GM23338 (cell line): ENCODE results near the gene RECQL. TPM values are rescaled to one million over a fixed set of nuclear protein-coding genes. Genes with fewer than 3 reads are reported as not detected.

Experiments
- ATAC-seq: fragments of 200-7000 bp; cut with Tn5 transposase; 3 replicates; pipeline ENCODE4 v1.9.1; 2020
- DNase-seq: peaks from one replicate; pipeline ENCODE4 v3.0.0-alpha.2; 2015; ENCODE audit warnings: low spot score
- H2AFZ ChIP-seq: fragments of 200-600 bp; sonication (generic); 2 replicates; pipeline ENCODE4 v1.8.0; 2016; ENCODE audit warnings: antibody characterized with exemption, mild to moderate bottlenecking, moderate library complexity
- H3F3A ChIP-seq: fragments of 200-600 bp; sonication (generic); replicated peaks from 2 replicates; pipeline ENCODE4 v1.8.0; 2017; ENCODE audit warnings: antibody characterized with exemption, mixed run types, low read depth
- H3K27ac ChIP-seq: fragments of 200-600 bp; sonication (generic); 2 replicates; pipeline ENCODE4 v1.6.1; 2016; ENCODE audit warnings: low read depth
- H3K27me3 ChIP-seq: fragments of 200-600 bp; sonication (generic); 2 replicates; pipeline ENCODE4 v1.8.0; 2016; ENCODE audit warnings: mild to moderate bottlenecking, mixed run types, moderate library complexity; ENCODE audit not compliant: insufficient read depth
- H3K36me3 ChIP-seq: fragments of 200-600 bp; sonication (generic); 2 replicates; pipeline ENCODE4 v1.8.0; 2016; ENCODE audit warnings: mild to moderate bottlenecking; ENCODE audit not compliant: insufficient read depth
- H3K4me1 ChIP-seq: fragments of 200-600 bp; sonication (generic); 2 replicates; pipeline ENCODE4 v1.8.0; 2016; ENCODE audit warnings: mild to moderate bottlenecking, moderate library complexity; ENCODE audit not compliant: insufficient read depth
- H3K4me2 ChIP-seq: fragments of 200-600 bp; sonication (generic); 2 replicates; pipeline ENCODE4 v1.7.1; 2017; ENCODE audit warnings: mixed run types
- H3K4me3 ChIP-seq: fragments of 200-600 bp; sonication (generic); 2 replicates; pipeline ENCODE4 v1.6.1; 2016; ENCODE audit warnings: mixed run types
- H3K79me2 ChIP-seq: fragments of 200-600 bp; sonication (generic); replicated peaks from 2 replicates; pipeline ENCODE4 v1.8.0; 2017; ENCODE audit warnings: mild to moderate bottlenecking; ENCODE audit not compliant: insufficient read depth
- H3K9me2 ChIP-seq: fragments of 200-600 bp; sonication (generic); 2 replicates; pipeline ENCODE4 v1.8.0; 2017; ENCODE audit not compliant: insufficient read depth
- H4K20me1 ChIP-seq: fragments of 200-600 bp; sonication (generic); replicated peaks from 2 replicates; pipeline ENCODE4 v1.8.0; 2017; ENCODE audit warnings: mild to moderate bottlenecking; ENCODE audit not compliant: insufficient read depth
- H3K27ac Mint-ChIP-seq: 2 replicates; pipeline ENCODE4 v1.8.0; 2020; ENCODE audit warnings: inconsistent platforms, mild to moderate bottlenecking, moderate library complexity, mixed read lengths
- H3K27me3 Mint-ChIP-seq: 3 replicates; pipeline ENCODE4 v1.8.0; 2022; ENCODE audit warnings: low read depth, mild to moderate bottlenecking, moderate library complexity, mixed read lengths, inconsistent platforms; ENCODE audit not compliant: insufficient read depth, poor library complexity
- H3K36me3 Mint-ChIP-seq: 3 replicates; pipeline ENCODE4 v1.8.0; 2021; ENCODE audit warnings: low read depth, mild to moderate bottlenecking, inconsistent platforms, moderate library complexity, mixed read lengths
- H3K4me1 Mint-ChIP-seq: 3 replicates; pipeline ENCODE4 v1.8.0; 2020; ENCODE audit warnings: mild to moderate bottlenecking, inconsistent platforms, mixed read lengths
- H3K4me3 Mint-ChIP-seq: 3 replicates; pipeline ENCODE4 v1.8.0; 2021; ENCODE audit warnings: moderate library complexity, mild to moderate bottlenecking, inconsistent platforms, mixed read lengths
- H3K9me3 Mint-ChIP-seq: 3 replicates; pipeline ENCODE4 v1.8.0; 2020; ENCODE audit warnings: moderate library complexity, mild to moderate bottlenecking, inconsistent platforms, mixed read lengths
- JUNB ChIP-seq: IDR thresholded peaks from one replicate; pipeline ENCODE4 v1.6.1; 2016; ENCODE audit warnings: antibody characterized with exemption; ENCODE audit not compliant: unreplicated experiment
- NANOG ChIP-seq: IDR thresholded peaks from 2 replicates; pipeline ENCODE4 v1.6.1; 2016; ENCODE audit warnings: antibody characterized with exemption, borderline replicate concordance
- REST ChIP-seq: IDR thresholded peaks from one replicate; pipeline ENCODE4 v1.6.1; 2018; ENCODE audit warnings: antibody characterized with exemption; ENCODE audit not compliant: unreplicated experiment
- STAT1 ChIP-seq: IDR thresholded peaks from one replicate; pipeline ENCODE4 v1.6.1; 2016; ENCODE audit warnings: antibody characterized with exemption; ENCODE audit not compliant: unreplicated experiment
- ZNF462 ChIP-seq: fragments of 250-450 bp; sonication (Bioruptor Pico); IDR thresholded peaks from 2 replicates; pipeline ENCODE4 v1.5.0; 2020; ENCODE audit warnings: mild to moderate bottlenecking, moderate library complexity
- polyA plus RNA-seq: library from polyadenylated mRNA; unstranded; fragments of >200 nt; fragmentation: Nextera tagmentation; extraction: Ambion mirVana; gene quantifications from 2 replicates; pipeline ENCODE4 v1.2.1, GENCODE V29; 2016
- total RNA-seq: library from RNA; depleted of rRNA; stranded (reverse); fragments of >200 nt; shearing (Covaris generic); gene quantifications from 2 replicates; pipeline ENCODE4 v1.2.3, GENCODE V29; 2014

RECQL gene
- total and polyA plus RNA-seq, 2 experiments from 2014 or later: 17.4 to 47.2 TPM

GRCh38 chr12:21478756-21479455 is 22.5 kb downstream of the RECQL start:
- no peaks in the 10 kb centered on the region for H3K27me3 Mint-ChIP-seq
- H3K36me3 ChIP-seq: no peaks in the 10 kb centered on the region

More at GRCh38 chr12:21478756-21479455, 22.5 kb downstream of the RECQL start:
- H3K79me2 ChIP-seq: no peaks in the 10 kb centered on the region
- TF ChIP-seq STAT1 (no peak), NANOG (no peak), REST (no peak), ZNF462 (CRISPR knock-in tag) (no peak), JUNB (no peak)
- Mint-ChIP-seq H3K9me3 (no peaks in the 10 kb centered on the region), H3K4me3 (no peak overlapping the region), H3K27ac (no peak overlapping the region), H3K4me1 (no peaks in the 10 kb centered on the region), H3K36me3 (peaks cover 5% of the 10 kb centered on the region; the same call in 2 of the 3 replicates)
- no peaks in the 10 kb centered on the region for H3K9me2 ChIP-seq
- ATAC-seq (no peak), DNase-seq (no peak)
- H3F3A ChIP-seq: no peaks in the 10 kb centered on the region
- H3K4me3 ChIP-seq: no peak overlapping the region
- H3K4me2 ChIP-seq: no peak overlapping the region
- no peaks in the 10 kb centered on the region for H4K20me1 ChIP-seq
- no peaks in the 10 kb centered on the region for H3K4me1 ChIP-seq
- H2AFZ ChIP-seq: no peak overlapping the region
- no peak overlapping the region for H3K27ac ChIP-seq
- H3K27me3 ChIP-seq: no peaks in the 10 kb centered on the region
